Keratinocyte (primary cell): ENCODE data around the gene MYO1E.

ENCODE experiments used
- EZH2 ChIP-seq: IDR thresholded peaks from one replicate; pipeline ENCODE4 v1.6.1; 2012; ENCODE audit warnings: inconsistent platforms, mild to moderate bottlenecking, low read length, moderate library complexity
- TF ChIP-seq, protein P1 (sequence below), 3 experiments: IDR thresholded peaks in 1 of 3; conservative IDR thresholded peaks in 1 of 3; optimal IDR thresholded peaks in 1 of 3; 2 replicates in 2 of 3; 3 replicates in 1 of 3; pipeline versions ENCODE3 to v1.5.1; 2011; ENCODE audit warnings: low read length in 3 of 3, mild to moderate bottlenecking in 3 of 3, moderate library complexity in 2 of 3, control low read depth in 1 of 3, inconsistent platforms in 1 of 3; ENCODE audit not compliant: insufficient read depth in 2 of 3; ENCODE audit errors: extremely low read depth in 1 of 3

DNA sequence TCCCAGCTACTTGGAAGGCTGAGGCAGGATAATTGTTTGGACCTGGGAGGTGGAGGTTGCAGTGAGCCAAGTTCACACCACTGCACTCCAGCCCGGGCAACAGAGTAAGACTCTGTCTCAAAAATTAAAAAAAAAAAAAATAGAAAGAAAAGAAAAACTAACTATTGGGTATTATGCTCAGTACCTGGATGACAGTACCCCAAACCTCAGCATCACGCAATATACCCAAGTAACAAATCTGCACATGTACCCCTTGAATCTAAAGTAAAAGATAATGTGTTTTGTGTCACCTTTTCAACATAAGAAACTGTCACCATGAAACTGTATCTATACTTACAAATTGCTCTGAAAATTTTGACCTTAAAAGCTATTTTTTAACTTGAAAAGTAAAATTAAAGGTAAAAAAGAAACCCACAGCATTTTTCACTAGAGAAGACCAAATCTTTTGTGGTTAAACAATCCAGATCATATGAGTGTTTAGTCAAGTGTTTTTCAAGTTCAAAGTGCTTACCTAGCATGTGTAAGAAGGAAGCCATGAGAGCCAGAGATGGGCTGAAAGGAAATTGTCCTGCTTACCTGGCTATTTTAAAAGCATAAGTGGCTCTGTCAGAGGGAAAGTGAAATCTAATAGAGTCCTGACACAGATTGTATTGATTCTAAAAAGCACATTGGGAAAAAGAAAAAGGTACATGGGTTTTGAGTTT is 50.5 kb downstream of the MYO1E start:
- TF ChIP-seq, protein P1, sequence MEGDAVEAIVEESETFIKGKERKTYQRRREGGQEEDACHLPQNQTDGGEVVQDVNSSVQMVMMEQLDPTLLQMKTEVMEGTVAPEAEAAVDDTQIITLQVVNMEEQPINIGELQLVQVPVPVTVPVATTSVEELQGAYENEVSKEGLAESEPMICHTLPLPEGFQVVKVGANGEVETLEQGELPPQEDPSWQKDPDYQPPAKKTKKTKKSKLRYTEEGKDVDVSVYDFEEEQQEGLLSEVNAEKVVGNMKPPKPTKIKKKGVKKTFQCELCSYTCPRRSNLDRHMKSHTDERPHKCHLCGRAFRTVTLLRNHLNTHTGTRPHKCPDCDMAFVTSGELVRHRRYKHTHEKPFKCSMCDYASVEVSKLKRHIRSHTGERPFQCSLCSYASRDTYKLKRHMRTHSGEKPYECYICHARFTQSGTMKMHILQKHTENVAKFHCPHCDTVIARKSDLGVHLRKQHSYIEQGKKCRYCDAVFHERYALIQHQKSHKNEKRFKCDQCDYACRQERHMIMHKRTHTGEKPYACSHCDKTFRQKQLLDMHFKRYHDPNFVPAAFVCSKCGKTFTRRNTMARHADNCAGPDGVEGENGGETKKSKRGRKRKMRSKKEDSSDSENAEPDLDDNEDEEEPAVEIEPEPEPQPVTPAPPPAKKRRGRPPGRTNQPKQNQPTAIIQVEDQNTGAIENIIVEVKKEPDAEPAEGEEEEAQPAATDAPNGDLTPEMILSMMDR (optimal IDR thresholded peaks at IDR 0.05 in 1 of 3, IDR thresholded peaks at IDR 0.05 in 1 of 3, conservative IDR thresholded peaks at IDR 0.05 in 1 of 3; ENCODE audit: extremely low read depth in 1 of 3, insufficient read depth in 2 of 3, low read length in 3 of 3) = no peak
- TF ChIP-seq EZH2 = no peak
